ENCODE data around the gene CDS1. TPM values are rescaled to one million over a fixed set of nuclear protein-coding genes. Genes with fewer than 3 reads are reported as not detected.
"Not testable (repeated sequence)": the region's sequence is repeated elsewhere in the genome, so short reads cannot be mapped to it uniquely, and the experiment has no call there.

Gene CDS1
- total RNA-seq, 4 donors from 2014 or later = 0.83 to 1.7 (median 1.3) TPM

GRCh38 chr4:84652478-84652877 is 69.6 kb downstream of the CDS1 start:
- Histone ChIP-seq H3K9me3 (no peaks in the 10 kb centered on the region), H3K36me3 (no peaks in the 10 kb centered on the region), H3K4me1 (peaks cover 0 to 16% (median 13%) of the 10 kb centered on the region in 4 donors), H3K4me3 (no peak overlapping the region), H3K27ac (replicated peaks in 1 of 4) (no peak overlapping the region), H3K27me3 (no peaks in the 10 kb centered on the region)
- TF ChIP-seq CTCF (IDR thresholded peaks at IDR 0.05) (no peak), POLR2AphosphoS5 (IDR thresholded peaks at IDR 0.05) (no peak), POLR2A (IDR thresholded peaks at IDR 0.05; ENCODE audit: low read depth) (no peak), EP300 (IDR thresholded peaks at IDR 0.05) (no peak)
- intact Hi-C loops (cut with DNase I) = no loop called here
- WGBS = 88% methylated on average over 4 of the region's 4 CpGs
- no peak for DNase-seq (ENCODE audit: extremely low spot score)

- Histone ChIP-seq H3K27ac (replicated peaks in 1 of 4) (no peak overlapping the region), H3K4me1 (no peaks in the 10 kb centered on the region), H3K27me3 (no peaks in the 10 kb centered on the region), H3K36me3 (peaks cover 0 to 5% (median 2%) of the 10 kb centered on the region in 4 donors), H3K4me3 (no peak overlapping the region), H3K9me3 (no peaks in the 10 kb centered on the region)
- TF ChIP-seq CTCF (IDR thresholded peaks at IDR 0.05) (no peak), POLR2A (IDR thresholded peaks at IDR 0.05; ENCODE audit: low read depth) (no peak), POLR2AphosphoS5 (IDR thresholded peaks at IDR 0.05) (no peak), EP300 (IDR thresholded peaks at IDR 0.05) (no peak)
- intact Hi-C loops (cut with DNase I) = no loop called here
- no peak for DNase-seq (ENCODE audit: extremely low spot score)
- 88% methylated on average over 3 of the region's 3 CpGs for WGBS
These were observed 77.7 kb downstream of the CDS1 start for GRCh38 chr4:84660606-84661005.

- no peak for DNase-seq (ENCODE audit: extremely low spot score)
- Histone ChIP-seq H3K4me3 (no peak overlapping the region), H3K27ac (replicated peaks in 1 of 4) (no peak overlapping the region), H3K9me3 (no peaks in the 10 kb centered on the region), H3K4me1 (no peaks in the 10 kb centered on the region), H3K36me3 (peaks cover 0 to 9% (median 6%) of the 10 kb centered on the region in 4 donors), H3K27me3 (no peaks in the 10 kb centered on the region)
- intact Hi-C loops (cut with DNase I) = no loop called here
- 73% methylated on average over 4 of the region's 4 CpGs for WGBS
- TF ChIP-seq POLR2AphosphoS5 (IDR thresholded peaks at IDR 0.05) = no peak
- no peak for TF ChIP-seq CTCF (IDR thresholded peaks at IDR 0.05)
- TF ChIP-seq POLR2A (IDR thresholded peaks at IDR 0.05; ENCODE audit: low read depth) = no peak
- no peak for TF ChIP-seq EP300 (IDR thresholded peaks at IDR 0.05)
These were observed 78.4 kb downstream of the CDS1 start for GRCh38 chr4:84661191-84661939.

GRCh38 chr4:84664767-84665166 is 81.8 kb downstream of the CDS1 start:
- DNase-seq (ENCODE audit: extremely low spot score); H3K9me3 ChIP-seq; H3K27ac ChIP-seq (replicated peaks in 1 of 4); intact Hi-C loops (cut with DNase I); H3K4me3 ChIP-seq; H3K4me1 ChIP-seq; H3K27me3 ChIP-seq: not testable (repeated sequence)
- 100% methylated on average over 1 of the region's 19 CpGs for WGBS
- H3K36me3 ChIP-seq = peaks cover under 1 to 36% (median 25%) of the 10 kb centered on the region in 4 donors

- 80% methylated on average over 1 of the region's 1 CpG for WGBS
- peaks cover 13 to 52% (median 33%) of the 10 kb centered on the region in 4 donors for H3K36me3 ChIP-seq
- TF ChIP-seq POLR2A (IDR thresholded peaks at IDR 0.05; ENCODE audit: low read depth) = no peak
- TF ChIP-seq EP300 (IDR thresholded peaks at IDR 0.05) = no peak
- TF ChIP-seq CTCF (IDR thresholded peaks at IDR 0.05) = no peak
- no peak for TF ChIP-seq POLR2AphosphoS5 (IDR thresholded peaks at IDR 0.05)
- H3K27me3 ChIP-seq = no peaks in the 10 kb centered on the region
- H3K4me3 ChIP-seq = no peak overlapping the region
- intact Hi-C loops (cut with DNase I) = no loop called here
- no peak overlapping the region for H3K27ac ChIP-seq (replicated peaks in 1 of 4)
- no peak for DNase-seq (ENCODE audit: extremely low spot score)
- H3K9me3 ChIP-seq = no peaks in the 10 kb centered on the region
- H3K4me1 ChIP-seq = no peaks in the 10 kb centered on the region
These were observed 83.5 kb downstream of the CDS1 start for GRCh38 chr4:84666439-84666838.
